ENCODE measurements around the gene TFF3.

The TFF3 gene

DNA sequence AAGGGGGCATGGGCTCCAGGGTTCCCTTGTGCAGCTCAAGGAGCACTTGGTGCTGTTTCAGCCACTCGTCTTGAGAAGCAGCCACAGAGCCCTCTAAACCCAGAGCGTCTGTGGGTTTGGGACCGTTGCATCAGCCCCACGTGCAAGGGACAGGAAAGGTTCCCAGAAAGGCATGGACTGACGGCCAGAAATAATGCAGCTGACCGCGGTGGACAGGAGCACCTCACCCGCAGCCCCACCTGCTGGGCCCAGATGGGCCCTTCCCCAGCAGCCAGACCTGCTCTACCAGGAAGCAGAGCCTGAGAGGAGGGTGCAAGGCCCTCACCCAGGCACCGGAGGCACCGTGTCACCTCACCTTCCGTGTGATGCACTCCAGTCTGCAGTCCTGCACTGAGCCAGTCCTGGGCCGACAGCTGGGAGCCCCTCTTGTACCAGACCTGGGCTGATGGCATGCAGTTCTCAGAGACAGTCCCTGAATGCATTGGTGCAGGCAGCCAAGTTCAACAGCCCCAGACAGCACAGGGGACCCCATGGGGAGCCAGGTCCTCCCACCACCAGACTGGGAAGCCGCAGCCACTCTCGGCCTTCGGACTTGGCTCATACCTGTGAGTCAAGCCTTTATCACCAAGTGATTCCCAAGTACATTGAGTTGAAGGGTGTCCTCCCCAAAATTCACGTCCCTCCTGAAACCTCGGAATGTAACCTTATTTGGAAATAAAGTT, 4.8 kb upstream of the TFF3 start:
- DNase-seq = no peak

GRCh38 chr21:42319376-42319775, 4.2 kb upstream of the TFF3 start:
- DNase-seq = no peak

DNA sequence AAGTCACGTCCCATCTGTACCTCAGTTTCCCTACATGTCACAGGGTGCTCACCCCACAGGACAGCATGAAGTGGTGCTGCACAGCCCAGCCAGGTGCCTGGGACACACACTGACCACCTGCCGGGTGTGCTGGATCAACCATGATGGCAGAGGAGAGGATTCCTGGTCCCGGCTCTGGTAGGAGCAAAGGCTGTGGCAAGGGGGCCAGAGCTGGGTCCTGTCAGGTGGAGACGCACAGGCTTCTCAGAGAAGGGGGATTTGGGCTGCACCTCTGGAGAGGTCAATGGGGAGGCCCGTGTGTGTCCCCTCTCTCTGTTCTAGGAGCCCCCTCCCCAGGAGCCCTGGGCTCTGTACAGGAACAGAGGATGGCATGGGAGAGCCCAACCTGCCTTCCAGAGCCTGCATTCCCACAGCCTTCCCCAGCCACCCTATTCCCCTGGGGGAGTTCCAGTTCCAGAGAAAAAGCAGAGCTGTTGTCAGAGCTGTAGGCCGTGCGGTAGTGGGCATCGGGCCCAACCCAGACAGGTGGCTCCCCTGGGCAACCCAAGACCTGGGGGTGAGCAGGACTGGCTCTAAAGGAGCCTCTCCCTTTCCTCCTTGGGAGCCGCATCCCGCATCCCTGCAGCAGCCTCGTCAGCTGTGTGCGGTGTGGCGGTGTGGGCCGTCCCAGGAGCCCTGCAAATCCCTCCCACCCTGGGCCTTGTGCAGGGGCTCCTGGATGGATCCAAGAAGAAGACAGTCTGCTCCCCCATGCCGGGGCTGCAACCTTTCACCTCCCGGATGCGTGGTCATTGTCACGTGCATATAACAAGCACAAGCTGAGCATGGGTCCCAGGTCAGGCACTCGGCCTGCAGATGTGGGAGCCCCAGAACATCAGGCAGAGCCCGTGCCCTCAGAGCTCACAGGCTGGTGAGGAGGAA, 2.9 kb upstream of the TFF3 start:
- DNase-seq = no peak

GRCh38 chr21:42317341-42317741, 2.1 kb upstream of the TFF3 start:
- no peak for DNase-seq

DNA sequence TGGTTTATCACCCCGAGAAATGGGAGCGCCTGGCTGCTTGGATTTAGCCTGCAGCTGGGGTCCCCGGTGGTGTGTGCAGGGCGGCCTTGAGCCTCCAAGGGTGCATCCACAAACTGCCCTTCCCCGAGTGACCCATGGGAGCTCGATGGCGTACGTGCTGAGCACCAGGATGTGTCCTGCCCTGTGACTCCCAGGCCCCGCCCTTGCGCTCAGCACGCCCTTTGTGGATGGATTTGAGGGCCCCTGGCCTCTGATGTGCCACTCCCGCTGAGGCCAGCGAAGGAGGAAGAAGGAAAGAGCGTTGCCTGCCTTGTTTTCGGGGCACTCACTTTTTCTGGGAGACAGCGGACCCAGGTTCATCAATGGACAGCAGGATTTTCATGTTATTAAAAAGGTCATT, 1.7 kb upstream of the TFF3 start:
- no peak for DNase-seq

GRCh38 chr21:42314616-42315295, 453 bp downstream of the TFF3 start:
- no peak for DNase-seq

GRCh38 chr21:42313501-42313969, 1.7 kb downstream of the TFF3 start:
- peak; percentile 32 for DNase-seq

GRCh38 chr21:42312626-42313104, 2.5 kb downstream of the TFF3 start:
- no peak for DNase-seq

DNA sequence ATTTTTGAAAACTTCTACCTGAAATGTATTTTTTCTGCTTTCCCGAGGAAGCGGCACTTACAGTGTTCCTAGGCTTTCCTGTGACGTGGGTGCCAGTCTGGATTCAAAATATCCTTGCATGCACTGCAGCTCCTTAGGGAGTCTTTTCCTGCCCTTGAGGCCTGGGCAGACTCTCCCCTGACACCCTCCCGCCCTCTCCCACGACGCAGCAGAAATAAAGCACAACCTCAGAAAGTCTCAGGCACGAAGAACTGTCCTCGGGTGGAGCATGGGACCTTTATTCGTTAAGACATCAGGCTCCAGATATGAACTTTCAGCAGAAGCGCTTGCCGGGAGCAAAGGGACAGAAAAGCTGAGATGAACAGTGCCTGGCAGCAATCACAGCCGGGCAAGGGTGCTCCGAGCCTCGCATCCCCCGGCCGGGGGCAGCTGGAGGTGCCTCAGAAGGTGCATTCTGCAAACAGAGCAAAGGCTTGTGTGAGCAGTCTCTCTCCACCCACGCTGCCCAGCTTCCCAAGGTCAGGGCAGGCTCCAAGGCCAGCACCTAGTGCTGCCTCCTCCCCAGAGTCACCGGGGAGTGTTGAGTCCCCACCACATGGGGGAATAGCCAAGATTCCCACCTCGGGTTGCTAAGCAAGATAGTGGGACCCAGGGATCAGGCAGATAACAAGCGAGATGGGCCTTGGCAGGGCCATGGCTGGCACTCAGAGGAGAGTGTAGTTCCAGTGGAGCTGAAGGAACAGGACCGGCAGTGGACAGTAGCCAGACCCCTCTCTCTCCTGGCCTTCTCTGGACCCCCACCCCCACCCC, 3.2 kb downstream of the TFF3 start:
- no peak for DNase-seq

DNA sequence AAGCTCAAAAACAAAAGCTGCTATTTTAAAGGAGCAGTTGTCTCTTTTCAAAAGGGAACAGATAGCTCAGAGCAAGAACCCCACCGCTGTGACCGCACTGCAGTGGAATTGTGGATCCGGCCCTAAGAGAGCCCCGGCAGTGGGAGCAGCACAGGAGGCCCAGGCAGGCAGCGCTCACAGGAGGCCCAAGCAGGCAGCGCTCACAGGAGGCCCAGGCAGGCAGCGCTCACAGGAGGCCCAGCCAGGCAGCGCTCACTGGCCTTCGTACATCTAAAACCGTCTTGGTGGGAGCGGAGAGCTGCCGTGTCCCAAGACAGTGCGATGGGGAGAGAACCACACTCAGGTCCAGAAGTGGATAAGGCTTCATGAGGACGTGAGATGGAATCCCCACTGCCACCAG, 4.0 kb downstream of the TFF3 start:
- DNase-seq = no peak

DNA sequence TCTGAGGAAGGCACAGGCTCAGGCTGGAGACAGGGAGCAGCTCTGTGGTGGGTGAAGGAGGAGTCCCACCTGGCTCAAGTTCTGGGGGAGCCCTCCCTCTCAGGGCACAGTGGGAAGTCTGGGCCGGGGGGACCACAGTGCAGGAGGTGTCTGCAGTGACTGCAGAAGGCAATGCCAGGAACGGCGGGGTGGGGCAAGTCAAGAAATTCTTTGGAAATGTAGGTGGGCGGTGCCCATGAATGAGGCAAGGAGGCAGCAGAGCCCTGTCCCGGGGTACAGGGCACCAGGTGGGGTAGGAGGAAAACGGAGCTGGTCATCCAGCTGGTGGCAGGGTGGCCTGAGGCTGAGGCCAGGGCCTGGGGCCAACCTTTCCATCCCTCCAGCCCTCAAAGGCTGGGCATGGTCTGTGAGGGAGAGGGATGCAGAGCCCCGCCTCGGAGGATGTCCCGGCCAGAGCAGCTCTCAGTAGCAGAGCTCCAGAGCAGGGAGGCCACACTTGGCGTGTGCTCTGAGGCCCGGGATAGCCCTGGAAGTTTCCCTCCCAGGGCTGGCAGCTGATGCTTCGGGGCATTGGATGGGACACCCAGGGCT, 4.7 kb downstream of the TFF3 start:
- no peak for DNase-seq

GRCh38 chr21:42309753-42310213, 5.4 kb downstream of the TFF3 start:
- DNase-seq = peak; percentile 57

DNA sequence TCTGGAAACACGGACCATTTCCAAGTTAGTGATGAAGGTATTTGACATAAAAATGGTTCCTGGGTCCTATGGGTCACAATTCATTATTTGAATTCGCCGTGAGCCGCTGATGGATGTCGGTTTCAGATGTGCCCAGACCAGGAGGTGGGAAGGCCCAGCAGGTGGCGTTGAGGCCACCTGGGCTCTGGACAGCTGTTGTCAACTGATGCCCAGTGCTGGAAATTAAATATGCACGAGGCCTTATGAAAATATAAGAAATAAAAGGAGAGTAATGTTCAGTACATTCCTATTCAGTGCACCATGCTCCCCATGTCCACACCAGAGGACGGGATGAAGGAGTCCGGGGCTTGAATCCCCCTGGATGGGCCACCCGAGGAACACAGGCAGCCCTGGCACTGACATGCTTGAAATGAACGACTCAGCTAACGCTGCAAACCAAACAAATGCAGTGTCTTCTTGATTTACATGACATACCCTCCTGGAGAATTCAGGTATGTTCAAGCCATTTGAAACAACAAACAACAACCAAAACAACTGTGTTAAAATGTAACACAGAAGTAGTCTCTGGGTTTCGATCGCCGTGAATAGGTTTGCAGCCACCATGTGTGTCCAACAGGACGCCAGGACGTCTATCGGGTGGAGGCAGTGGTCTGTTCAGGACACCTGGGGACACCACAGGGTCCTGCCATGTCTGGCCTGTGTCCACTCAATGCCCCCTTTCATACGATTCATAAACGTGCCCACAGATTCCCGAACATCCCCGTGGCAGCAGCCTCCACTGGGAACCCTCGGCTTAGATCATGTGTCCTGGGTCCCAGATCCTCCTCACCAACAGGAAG, 6.1 kb downstream of the TFF3 start:
- DNase-seq = no peak

DNA sequence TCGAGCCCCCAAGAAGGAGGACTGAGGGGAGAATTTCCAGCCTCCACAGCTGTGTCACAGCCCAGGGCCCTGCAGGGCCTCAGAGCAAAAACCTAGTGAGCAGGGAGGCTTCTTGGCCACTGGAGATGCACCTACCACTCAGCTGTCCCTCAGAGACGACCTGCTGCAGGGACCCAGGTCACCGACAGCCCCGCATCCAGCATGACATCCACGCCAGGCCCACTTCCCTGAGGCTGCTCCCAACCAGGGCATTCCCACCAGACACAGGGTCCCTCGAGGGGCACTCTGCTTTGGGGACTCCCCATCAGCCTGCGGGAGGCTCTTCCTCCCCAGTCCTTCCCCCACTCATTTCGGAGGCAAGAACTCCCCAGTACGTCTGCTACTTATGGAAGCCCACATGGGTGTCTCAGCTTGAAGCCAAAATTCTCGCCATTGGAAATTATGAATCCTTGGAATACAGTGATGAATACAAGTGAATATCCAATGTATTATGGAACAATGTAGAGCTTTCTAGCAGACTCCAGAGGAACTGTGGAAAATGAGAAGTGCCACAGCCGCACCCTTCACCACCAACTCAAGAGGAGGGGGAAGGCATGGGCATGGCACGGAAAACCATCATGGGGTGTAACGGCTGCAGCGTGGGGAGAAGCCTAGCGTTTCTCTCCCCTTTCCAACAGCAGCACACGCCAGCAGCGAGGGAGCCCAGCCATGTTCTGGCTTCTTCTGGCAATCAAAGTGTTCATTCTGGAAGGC, 6.9 kb downstream of the TFF3 start:
- DNase-seq = no peak

GRCh38 chr21:42307106-42307505, 8.1 kb downstream of the TFF3 start:
- DNase-seq = no peak

GRCh38 chr21:42306366-42307035, 8.7 kb downstream of the TFF3 start:
- no peak for DNase-seq

DNA sequence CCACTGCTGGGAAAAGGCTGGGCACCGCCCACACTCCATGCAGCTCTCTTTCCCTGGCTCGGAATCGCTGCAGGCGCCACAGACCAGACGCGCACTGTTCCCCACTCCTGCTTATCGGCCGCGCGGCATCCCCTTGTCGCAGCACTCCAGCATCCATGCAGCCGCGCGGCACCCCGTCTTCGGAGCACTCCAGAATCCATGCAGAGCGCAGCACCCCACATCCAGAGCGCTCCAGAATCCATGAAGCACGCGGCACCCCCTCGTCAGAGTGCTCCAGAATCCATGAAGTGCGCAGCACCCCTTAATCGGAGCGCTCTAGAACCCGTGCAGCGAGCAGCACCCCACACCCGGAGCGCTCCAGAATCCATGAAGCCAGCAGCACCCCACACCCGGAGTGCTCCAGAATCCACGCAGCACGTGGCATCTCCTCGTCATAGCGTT, 9.5 kb downstream of the TFF3 start:
- no peak for DNase-seq

GRCh38 chr21:42304556-42305454, 10.4 kb downstream of the TFF3 start:
- DNase-seq = no peak

All from NCI-H1105 (cell line).